Spinal cord (tissue), 10 donors: Measurements from ENCODE around the gene ACVRL1. TPM values are rescaled to one million over a fixed set of nuclear protein-coding genes. Genes with fewer than 3 reads are reported as not detected.

ENCODE experiments used
- DNase-seq, 6 donors: peaks; one replicate each; pipeline versions ENCODE4 v3.0.0 to v3.0.0-alpha.2; 2013 to 2015; ENCODE audit warnings: low spot score in 6 of 6, low read depth in 4 of 6
- H3K27ac ChIP-seq: one replicate; pipeline ENCODE4 v1.5.1; 2013; ENCODE audit warnings: low read depth, low read length, control low read depth
- H3K27me3 ChIP-seq: one replicate; pipeline ENCODE4 v1.6.1; 2013; ENCODE audit warnings: low read length; ENCODE audit not compliant: control insufficient read depth, insufficient read depth
- H3K36me3 ChIP-seq: one replicate; pipeline ENCODE4 v1.6.1; 2013; ENCODE audit warnings: low read length; ENCODE audit not compliant: control insufficient read depth, insufficient read depth
- H3K4me1 ChIP-seq: one replicate; pipeline ENCODE4 v1.6.1; 2013; ENCODE audit warnings: low read length; ENCODE audit not compliant: control insufficient read depth, insufficient read depth
- H3K4me3 ChIP-seq: one replicate; pipeline ENCODE4 v1.5.1; 2013; ENCODE audit warnings: low read depth, low read length, control low read depth
- H3K9me3 ChIP-seq: one replicate; pipeline ENCODE4 v1.6.1; 2013; ENCODE audit warnings: low read length; ENCODE audit not compliant: control insufficient read depth, insufficient read depth
- WGBS: methylation state at CpG from one replicate; pipeline ENCODE4 v1.1.5; 2013; ENCODE audit warnings: missing lambda C conversion rate; ENCODE audit not compliant: insufficient coverage; 5-methylcytosine and 5-hydroxymethylcytosine counted together
- polyA plus RNA-seq, 2 donors: library from polyadenylated mRNA; unstranded; fragments of 120-200 nt; gene quantifications; one replicate each; pipeline ENCODE4 v1.2.1, GENCODE V29; 2013; ENCODE audit not compliant: insufficient read length in 2 of 2
- total RNA-seq, 2 donors: library from RNA; depleted of rRNA in 1 of 2; stranded (reverse); fragments of 120-200 nt in 1 of 2; fragments of >200 nt in 1 of 2; gene quantifications; one replicate each; pipeline versions ENCODE4 v1.2.3 to v1.2.4, GENCODE V29; 2013 to 2014
- donor health status: healthy.

The ACVRL1 gene
- total and polyA plus RNA-seq, 4 donors, result 8.4 to 55.7 (median 17.0) TPM

- Histone ChIP-seq H3K4me3 (no peak overlapping the region), H3K27ac (no peak overlapping the region), H3K36me3 (no peaks in the 10 kb centered on the region), H3K4me1 (peaks cover 14% of the 10 kb centered on the region), H3K9me3 (no peaks in the 10 kb centered on the region), H3K27me3 (no peaks in the 10 kb centered on the region)
- WGBS, result 71% methylated on average over 3 of the region's 3 CpGs
- DNase-seq, result no peak
These were observed 11.1 kb upstream of the ACVRL1 start for GRCh38 chr12:51896236-51896635.

GRCh38 chr12:51897181-51897580 is 10.1 kb upstream of the ACVRL1 start:
- peak overlapping the region; percentile 4 for H3K27ac ChIP-seq
- no peak for DNase-seq
- H3K4me1 ChIP-seq, result peaks cover 14% of the 10 kb centered on the region
- H3K4me3 ChIP-seq, result no peak overlapping the region
- WGBS, result 49% methylated on average over 6 of the region's 8 CpGs
- H3K36me3 ChIP-seq, result no peaks in the 10 kb centered on the region
- no peaks in the 10 kb centered on the region for H3K9me3 ChIP-seq
- no peaks in the 10 kb centered on the region for H3K27me3 ChIP-seq

- H3K4me3 ChIP-seq, result no peak overlapping the region
- H3K36me3 ChIP-seq, result no peaks in the 10 kb centered on the region
- H3K9me3 ChIP-seq, result no peaks in the 10 kb centered on the region
- no peak for DNase-seq
- WGBS, result no CpG with 5 or more reads among the region's 2 CpGs
- H3K4me1 ChIP-seq, result peaks cover 14% of the 10 kb centered on the region
- H3K27ac ChIP-seq, result no peak overlapping the region
- H3K27me3 ChIP-seq, result no peaks in the 10 kb centered on the region
These were observed 8.8 kb upstream of the ACVRL1 start for GRCh38 chr12:51898506-51898905.

GRCh38 chr12:51898937-51899336 is 8.4 kb upstream of the ACVRL1 start:
- no peak overlapping the region for H3K4me3 ChIP-seq
- no peak for DNase-seq
- no peak overlapping the region for H3K27ac ChIP-seq
- H3K27me3 ChIP-seq, result no peaks in the 10 kb centered on the region
- peaks cover 14% of the 10 kb centered on the region for H3K4me1 ChIP-seq
- WGBS, result 83% methylated on average over 6 of the region's 9 CpGs
- H3K9me3 ChIP-seq, result no peaks in the 10 kb centered on the region
- H3K36me3 ChIP-seq, result no peaks in the 10 kb centered on the region

GRCh38 chr12:51900323-51900889 is 6.9 kb upstream of the ACVRL1 start:
- Histone ChIP-seq H3K36me3 (no peaks in the 10 kb centered on the region), H3K4me1 (peaks cover 11% of the 10 kb centered on the region), H3K27ac (no peak overlapping the region), H3K4me3 (no peak overlapping the region), H3K9me3 (no peaks in the 10 kb centered on the region), H3K27me3 (no peaks in the 10 kb centered on the region)
- no peak for DNase-seq
- WGBS, result 94% methylated on average over 43 of the region's 43 CpGs

GRCh38 chr12:51901121-51901817 is 6.0 kb upstream of the ACVRL1 start:
- H3K4me1 ChIP-seq, result peaks cover 10% of the 10 kb centered on the region
- DNase-seq, result no peak
- no peak overlapping the region for H3K27ac ChIP-seq
- H3K9me3 ChIP-seq, result no peaks in the 10 kb centered on the region
- no peaks in the 10 kb centered on the region for H3K36me3 ChIP-seq
- WGBS, result 79% methylated on average over 11 of the region's 14 CpGs
- H3K27me3 ChIP-seq, result peaks cover 3% of the 10 kb centered on the region
- H3K4me3 ChIP-seq, result no peak overlapping the region

GRCh38 chr12:51901881-51902280 is 5.4 kb upstream of the ACVRL1 start:
- Histone ChIP-seq H3K27ac (no peak overlapping the region), H3K9me3 (no peaks in the 10 kb centered on the region), H3K36me3 (no peaks in the 10 kb centered on the region), H3K27me3 (peaks cover 9% of the 10 kb centered on the region), H3K4me1 (peaks cover 14% of the 10 kb centered on the region), H3K4me3 (no peak overlapping the region)
- no peak for DNase-seq
- WGBS, result 96% methylated on average over 11 of the region's 11 CpGs

- DNase-seq, result no peak
- Histone ChIP-seq H3K4me1 (peaks cover 17% of the 10 kb centered on the region), H3K9me3 (no peaks in the 10 kb centered on the region), H3K36me3 (no peaks in the 10 kb centered on the region), H3K27ac (peak overlapping the region; percentile 53), H3K27me3 (peaks cover 18% of the 10 kb centered on the region), H3K4me3 (no peak overlapping the region)
These were observed 2.3 kb upstream of the ACVRL1 start for GRCh38 chr12:51904951-51905470.

- Histone ChIP-seq H3K36me3 (no peaks in the 10 kb centered on the region), H3K4me3 (no peak overlapping the region), H3K27me3 (peaks cover 18% of the 10 kb centered on the region), H3K9me3 (no peaks in the 10 kb centered on the region), H3K4me1 (peaks cover 24% of the 10 kb centered on the region), H3K27ac (peak overlapping the region; percentile 53)
- 63% methylated on average over 13 of the region's 18 CpGs for WGBS
- peak in 1 of 6 donors; percentile 77 for DNase-seq
These were observed 1.6 kb upstream of the ACVRL1 start for GRCh38 chr12:51905471-51906429.
